Heart right ventricle (tissue), 16 donors: ENCODE data around the gene FADS1. TPM values are rescaled to one million over a fixed set of nuclear protein-coding genes. Genes with fewer than 3 reads are reported as not detected.

Experiments
- ATAC-seq, 8 donors: fragments of 200-7000 bp; cut with Tn5 transposase; one replicate each; pipeline ENCODE4 v1.9.1; 2020; ENCODE audit warnings: mild to moderate bottlenecking in 8 of 8, moderate library complexity in 8 of 8, moderate number of reproducible peaks in 1 of 8
- DNase-seq, 2 donors: peaks; one replicate each; pipeline ENCODE4 v3.0.0-alpha.2; 2020
- H3K27ac ChIP-seq, 10 donors: fragments of 200-600 bp; sonication (generic) in 2 of 10; one replicate each; pipeline versions ENCODE4 v1.5.0 to v1.8.0; 2020 to 2022; ENCODE audit warnings: mild to moderate bottlenecking in 3 of 10
- H3K27me3 ChIP-seq, 7 donors: fragments of 200-600 bp; one replicate each; pipeline ENCODE4 v1.8.0; 2021 to 2022; ENCODE audit warnings: mild to moderate bottlenecking in 2 of 7
- H3K36me3 ChIP-seq, 9 donors: fragments of 200-600 bp; sonication (generic) in 1 of 9; one replicate each; pipeline versions ENCODE4 v1.5.0 to v1.8.0; 2020 to 2022; ENCODE audit warnings: mild to moderate bottlenecking in 2 of 9
- H3K4me1 ChIP-seq, 9 donors: fragments of 200-600 bp; sonication (generic) in 1 of 9; one replicate each; pipeline versions ENCODE4 v1.5.0 to v1.8.0; 2020 to 2022; ENCODE audit warnings: mild to moderate bottlenecking in 4 of 9
- H3K4me3 ChIP-seq, 10 donors: fragments of 200-600 bp; sonication (generic) in 2 of 10; one replicate each; pipeline versions ENCODE4 v1.5.0 to v1.8.0; 2020 to 2022; ENCODE audit warnings: mild to moderate bottlenecking in 7 of 10, moderate library complexity in 2 of 10
- H3K9me3 ChIP-seq, 11 donors: fragments of 200-600 bp in 10 of 11; sonication (generic) in 2 of 11; one replicate each; pipeline versions ENCODE4 v1.5.0 to v1.8.0; 2013 to 2022; ENCODE audit warnings: mild to moderate bottlenecking in 2 of 11, control low read depth in 1 of 11, moderate library complexity in 1 of 11
- CTCF ChIP-seq, 9 donors: fragments of 200-600 bp; sonication (generic) in 2 of 9; IDR thresholded peaks; one replicate each; pipeline versions ENCODE4 v1.5.0 to v1.8.0; 2021 to 2022; ENCODE audit warnings: antibody characterized with exemption in 9 of 9, mild to moderate bottlenecking in 5 of 9, moderate library complexity in 1 of 9
- WGBS, 2 donors: extraction: QIAGEN DNeasy Blood & Tissue Kit; methylation state at CpG; one replicate each; pipeline ENCODE4 v1.1.7; 2013; ENCODE audit warnings: inconsistent platforms in 1 of 2; 5-methylcytosine and 5-hydroxymethylcytosine counted together
- intact Hi-C, 10 donors: fragments of 100-400 bp; cut with DNase I; formaldehyde crosslinking; loops; one replicate each; pipeline versions ENCODE4 v1.11.1 to v1.14.2; 2022
- polyA plus RNA-seq, 2 donors: library from polyadenylated mRNA; stranded (reverse); fragments of 200-250 nt; gene quantifications; one replicate each; pipeline ENCODE4 v1.2.3, GENCODE V29; 2013
- total RNA-seq, 10 donors: library from RNA; stranded (reverse); fragmentation: NEBNext Ultra II Directional in 3 of 10; extraction: Animal tissue kit (Norgen Biotek cat#: 25700) in 3 of 10; gene quantifications; one replicate each; pipeline versions ENCODE4 v1.2.1 to v1.2.4, GENCODE V29; 2021 to 2023
- donor health status: Arrhythmogenic right ventricular cardiomyopathy.
- donor health status: ischemic (EF 13 %, LVEDD 7.1; RV severe dilation, severe dysfunction).
- donor health status: healthy with polysubstance abuse.
- donor health status: DM: no; HTN: yes; CAD: no.
- donor health status: DM: no; HTN: no; CAD: no.
- donor health status: ischemic (EF 25% LVEDD 6.9; RV normal size, moderate dysfunction).
- donor health status: ischemic (EF 25% LVEDD 5.7; RV mildly dilated, moderate dysfunction).
- donor health status: healthy.
- donor health status: DM: yes; HTN: yes; CAD: no.
- donor health status: Ischemic cardiomyopathy.
- donor health status: ischemic (EF 35%, LVEDD 5.7; RV mildly dilated, moderate dysfunction).
- donor health status: nonischemic (EF 11% LVEDD 7.7; RV severe dilation, severe dysfunction).
- donor health status: DM: yes; HTN: yes; CAD: no.
- donor health status: PGD.
- donor health status: ischemic (EF 29% LVEDD 5.4; RV normal size, mild dysfunction).
- donor health status: nonischemic (EF 23%, LVEDD 6.1; RV moderate dilation, normal function).

FADS1 gene
- total and polyA plus RNA-seq, 12 donors: 13.8 to 37.4 (median 25.4) TPM

- 89 to 92% methylated on average over 11 of the region's 11 CpGs for WGBS, 2 donors
- no peak for TF ChIP-seq CTCF (IDR thresholded peaks at IDR 0.05)
Measured at GRCh38 chr11:61785837-61786402, 30.9 kb downstream of the FADS1 start.

GRCh38 chr11:61784506-61784805 is 32.3 kb downstream of the FADS1 start:
- ATAC-seq (no peak), DNase-seq (no peak)
- no peaks in the 10 kb centered on the region for H3K9me3 ChIP-seq
- H3K4me1 ChIP-seq: no peaks in the 10 kb centered on the region
- H3K36me3 ChIP-seq: peaks cover 0 to 63% (median 19%) of the 10 kb centered on the region in 9 donors
- intact Hi-C loops: no loop called here
- no peak for TF ChIP-seq CTCF (IDR thresholded peaks at IDR 0.05)
- H3K27me3 ChIP-seq: no peaks in the 10 kb centered on the region
- no peak overlapping the region for H3K4me3 ChIP-seq
- H3K27ac ChIP-seq: no peak overlapping the region
- 85 to 90% methylated on average over 7 of the region's 7 CpGs for WGBS, 2 donors

More at GRCh38 chr11:61785837-61786402, 30.9 kb downstream of the FADS1 start:
- H3K36me3 ChIP-seq: peaks cover 0 to 76% (median 27%) of the 10 kb centered on the region in 9 donors
- peaks cover 0 to 2% (median under 1%) of the 10 kb centered on the region in 9 donors for H3K4me1 ChIP-seq
- no peak overlapping the region for H3K27ac ChIP-seq
- H3K27me3 ChIP-seq: no peaks in the 10 kb centered on the region
- ATAC-seq: peak in 1 of 8 donors; percentile 6
- intact Hi-C loops: no loop called here
- no peaks in the 10 kb centered on the region for H3K9me3 ChIP-seq
- no peak for DNase-seq
- no peak overlapping the region for H3K4me3 ChIP-seq

GRCh38 chr11:61783717-61784505 is 32.9 kb downstream of the FADS1 start:
- 63 to 65% methylated on average over 13 of the region's 13 CpGs for WGBS, 2 donors
- no peak for DNase-seq
- Histone ChIP-seq H3K27me3 (no peaks in the 10 kb centered on the region), H3K9me3 (no peaks in the 10 kb centered on the region), H3K4me3 (no peak overlapping the region), H3K27ac (no peak overlapping the region), H3K36me3 (peaks cover 0 to 58% (median 13%) of the 10 kb centered on the region in 9 donors), H3K4me1 (no peaks in the 10 kb centered on the region)
- intact Hi-C loops: no loop called here
- TF ChIP-seq CTCF (IDR thresholded peaks at IDR 0.05): no peak
- ATAC-seq: no peak

GRCh38 chr11:61782841-61783240 is 34.0 kb downstream of the FADS1 start:
- peaks cover 0 to 47% (median 13%) of the 10 kb centered on the region in 9 donors for H3K36me3 ChIP-seq

More at GRCh38 chr11:61782841-61783240, 34.0 kb downstream of the FADS1 start:
- no peak for ATAC-seq
- H3K27me3 ChIP-seq: peaks cover 0 to 3% (median 0%) of the 10 kb centered on the region in 7 donors
- TF ChIP-seq CTCF (IDR thresholded peaks at IDR 0.05): no peak
- H3K4me1 ChIP-seq: peaks cover 0 to 2% (median 0%) of the 10 kb centered on the region in 9 donors
- no peak overlapping the region for H3K27ac ChIP-seq
- no peaks in the 10 kb centered on the region for H3K9me3 ChIP-seq
- no peak overlapping the region for H3K4me3 ChIP-seq
- DNase-seq: no peak
- WGBS, 2 donors: 75 to 77% methylated on average over 11 of the region's 11 CpGs
- intact Hi-C loops: no loop called here
